DMS 273 (cell line): ENCODE measurements around the gene OR2S2.
"Not testable (repeated sequence)": the region's sequence is repeated elsewhere in the genome, so short reads cannot be mapped to it uniquely, and the experiment has no call there.

Experiments used
- DNase-seq: peaks from one replicate; lab custom pipeline; 2025; ENCODE audit not compliant: unreplicated experiment; lab: John Stamatoyannopoulos, UW

The OR2S2 gene, protein sequence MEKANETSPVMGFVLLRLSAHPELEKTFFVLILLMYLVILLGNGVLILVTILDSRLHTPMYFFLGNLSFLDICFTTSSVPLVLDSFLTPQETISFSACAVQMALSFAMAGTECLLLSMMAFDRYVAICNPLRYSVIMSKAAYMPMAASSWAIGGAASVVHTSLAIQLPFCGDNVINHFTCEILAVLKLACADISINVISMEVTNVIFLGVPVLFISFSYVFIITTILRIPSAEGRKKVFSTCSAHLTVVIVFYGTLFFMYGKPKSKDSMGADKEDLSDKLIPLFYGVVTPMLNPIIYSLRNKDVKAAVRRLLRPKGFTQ

DNA sequence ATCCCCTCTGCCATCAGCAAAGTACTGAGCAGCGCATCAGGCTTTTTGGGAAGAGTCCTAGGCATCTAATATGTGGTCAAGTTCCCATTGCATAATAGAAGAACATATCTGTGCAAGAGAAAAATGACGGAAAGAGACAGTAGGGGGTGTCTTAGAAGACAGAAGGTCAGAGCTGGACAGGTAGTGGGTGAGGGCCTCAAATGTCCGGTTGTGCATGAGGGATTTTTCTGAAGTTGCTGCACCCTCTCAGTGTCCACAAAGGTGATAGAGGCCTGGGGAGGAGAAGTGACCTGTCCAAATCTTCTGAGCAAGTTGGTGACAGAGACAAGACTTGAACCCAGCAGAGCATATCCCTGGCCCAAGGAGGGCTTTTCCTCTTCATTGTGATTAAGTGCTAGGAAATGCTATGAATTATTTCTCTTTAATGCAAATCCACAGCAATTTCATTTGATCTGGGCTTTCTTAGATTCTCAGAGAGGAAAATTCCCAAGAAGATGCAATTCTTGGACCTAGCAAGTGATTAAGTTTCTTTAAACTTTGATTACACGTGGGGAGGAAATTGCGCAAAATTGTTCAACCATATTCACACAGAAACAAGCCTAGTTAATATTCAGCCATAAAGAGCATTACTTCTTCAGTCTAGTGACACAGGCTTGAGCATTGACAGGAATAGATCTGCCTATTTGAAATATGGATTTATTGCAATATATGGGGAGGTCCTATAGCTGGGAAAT lies at the start of gene OR2S2:
Gene OR2S2 (minus strand): TSS at position 51 of the 734 bp plus-strand sequence. CDS start 56 bp downstream, outside the sequence.
- no peak for DNase-seq

DNA sequence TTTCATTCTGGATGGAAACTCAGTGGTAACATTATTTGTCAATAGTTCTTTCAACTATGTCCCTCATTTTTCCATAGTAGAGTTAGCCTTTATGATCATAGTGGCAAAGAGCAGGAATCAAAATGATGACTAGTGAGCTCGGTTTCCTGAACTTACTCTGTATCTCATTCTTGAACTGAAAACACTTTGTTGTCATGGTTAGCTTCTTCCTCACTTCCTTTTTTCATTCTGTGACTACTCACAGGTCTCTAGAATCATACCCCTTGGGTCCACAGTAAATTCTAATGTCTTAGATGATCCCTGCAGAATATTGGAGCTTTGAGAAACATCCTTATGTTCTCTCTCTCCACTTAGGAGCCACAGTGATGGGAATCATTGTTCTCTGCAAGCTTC lies 49.4 kb upstream of the OR2S2 start:
- no peak for DNase-seq

DNA sequence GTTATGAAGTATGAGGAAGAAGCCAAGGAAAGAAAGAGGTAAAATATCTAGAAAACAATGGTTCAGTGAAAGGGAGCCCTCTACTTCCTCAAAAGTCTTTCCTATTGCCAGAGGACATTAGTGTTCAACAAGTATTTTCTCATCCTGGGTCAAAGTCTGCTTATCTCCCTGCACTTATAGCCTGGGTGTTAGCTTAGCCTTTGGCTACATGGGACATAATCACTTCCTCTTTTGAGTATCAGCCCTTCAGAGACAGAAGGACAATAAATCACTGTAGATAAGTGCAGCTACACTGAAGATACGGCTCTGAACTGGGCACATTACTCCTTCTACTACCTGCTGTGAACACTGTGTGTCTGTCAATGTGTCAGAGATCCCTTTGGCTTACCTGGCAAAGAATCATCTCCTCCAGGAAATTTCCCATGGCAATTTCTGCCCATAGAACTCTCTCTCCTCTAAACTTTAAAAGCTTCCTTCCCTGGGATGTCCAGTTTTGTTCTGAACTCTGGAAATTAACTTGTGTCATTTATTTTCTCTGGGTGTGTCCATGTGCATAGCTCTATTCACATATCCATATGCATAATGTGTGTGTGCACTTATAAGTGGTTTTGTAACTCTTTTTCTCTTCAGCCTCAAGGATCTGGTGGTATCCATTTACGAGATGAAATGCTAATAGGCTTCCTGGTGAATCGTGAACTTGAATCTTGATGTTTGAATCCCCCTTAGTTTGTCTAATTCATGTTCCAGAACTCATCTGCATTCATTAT lies 48.8 kb upstream of the OR2S2 start:
- DNase-seq = no peak

DNA sequence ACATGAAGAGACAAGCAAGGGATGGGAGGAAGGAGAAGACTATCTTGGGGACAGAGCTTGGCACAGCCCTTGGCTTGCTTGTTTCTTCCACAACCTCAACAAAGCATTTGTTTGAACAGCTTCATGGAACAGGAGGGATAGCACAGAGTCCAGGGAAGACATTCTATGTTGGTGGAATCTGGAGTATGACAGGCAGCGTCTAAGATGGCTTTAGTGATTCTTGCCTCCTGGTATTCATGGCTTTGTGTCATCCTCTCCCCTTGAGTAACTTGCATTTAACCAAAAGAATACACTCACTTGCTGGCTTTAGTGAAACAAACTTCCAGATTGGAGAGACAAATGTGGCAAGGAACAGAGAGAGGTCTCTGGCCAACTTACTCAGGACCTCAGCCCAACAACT lies 47.9 kb upstream of the OR2S2 start:
- DNase-seq = no peak

DNA sequence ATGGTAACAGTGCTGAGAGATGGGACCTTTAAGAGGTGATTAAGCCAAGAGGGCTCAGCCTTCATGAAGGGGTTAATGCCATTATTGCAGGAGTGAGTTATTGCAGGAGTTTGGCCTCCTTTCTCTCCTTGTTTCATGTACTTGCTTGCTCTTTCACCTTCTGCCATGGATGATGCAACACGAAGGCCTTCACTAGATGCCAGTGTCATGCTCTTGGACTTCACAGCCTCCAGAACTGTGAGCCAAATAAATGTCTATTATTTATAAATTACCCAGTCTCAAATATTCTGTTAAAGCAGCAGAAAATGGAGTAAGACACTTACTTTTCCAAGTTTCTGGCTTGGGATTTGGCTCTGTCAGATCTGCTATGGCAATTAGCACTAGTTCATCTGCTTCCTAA lies 40.4 kb upstream of the OR2S2 start:
- no peak for DNase-seq

DNA sequence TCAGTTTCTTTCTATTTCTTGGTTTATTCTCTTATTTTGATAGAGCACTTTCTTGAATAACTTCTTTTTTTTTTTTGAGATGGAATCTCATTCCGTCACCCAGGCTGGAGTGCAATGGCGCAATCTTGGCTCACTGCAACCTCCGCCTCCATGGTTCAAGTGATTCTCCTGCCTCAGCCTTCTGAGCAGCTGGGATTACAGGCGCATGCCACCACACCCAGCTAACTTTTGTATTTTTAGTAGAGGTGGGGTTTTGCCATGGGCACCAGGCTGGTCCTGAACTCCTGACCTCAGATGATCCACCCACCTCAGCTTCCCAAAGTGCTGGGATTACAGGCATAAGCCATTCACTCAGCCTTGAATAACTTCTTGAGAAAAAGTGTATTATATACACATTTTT lies 39.1 kb upstream of the OR2S2 start:
- not testable (repeated sequence) for DNase-seq

DNA sequence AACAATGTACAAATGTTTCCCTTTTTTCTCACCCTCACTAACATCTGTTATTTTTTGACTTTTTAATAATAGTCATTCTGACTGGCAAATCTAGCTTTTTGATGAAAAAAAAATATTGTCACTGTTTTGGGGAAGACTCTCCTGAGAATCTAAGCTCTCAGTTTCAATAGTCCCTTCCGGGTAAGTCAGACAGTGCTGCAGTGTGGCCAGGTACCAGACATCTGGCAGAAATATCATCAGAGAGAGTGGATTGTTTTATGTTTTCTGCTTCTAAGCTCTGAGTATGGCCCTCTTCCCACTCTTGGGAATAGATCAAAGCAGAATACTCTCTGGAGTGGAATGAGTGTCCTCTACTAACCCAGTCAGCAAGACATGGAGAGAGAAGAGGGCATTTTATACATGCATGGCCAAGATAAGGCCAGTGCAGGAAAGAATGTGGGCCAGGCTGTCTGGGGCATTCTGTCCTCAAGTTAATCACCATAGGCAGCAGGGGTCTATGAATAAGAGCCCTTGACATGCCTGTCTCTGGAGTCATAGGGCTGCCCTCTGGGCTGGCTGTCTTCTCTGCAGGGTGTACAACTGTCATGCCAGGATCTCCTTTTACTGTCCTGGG lies 38.5 kb upstream of the OR2S2 start:
- DNase-seq = no peak

DNA sequence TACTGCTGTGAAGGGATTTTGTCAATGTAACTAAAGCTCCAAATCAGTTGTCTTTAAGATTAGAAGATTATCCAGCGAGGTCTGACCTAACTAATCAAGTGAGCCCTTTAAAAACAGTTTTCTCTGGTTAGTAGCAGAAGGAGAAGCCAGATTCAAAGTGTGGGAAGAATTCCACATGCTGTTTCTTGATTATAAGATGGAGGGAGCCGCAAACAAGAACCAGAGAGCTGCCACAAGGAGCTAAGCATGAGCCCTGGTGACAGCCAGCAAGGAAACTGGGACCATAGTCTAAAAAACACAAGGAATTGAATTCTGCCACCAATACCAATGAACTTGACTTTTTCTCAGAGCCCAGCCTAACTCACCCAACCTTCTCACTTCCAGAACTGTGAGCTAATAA lies 37.0 kb upstream of the OR2S2 start:
- DNase-seq = no peak

DNA sequence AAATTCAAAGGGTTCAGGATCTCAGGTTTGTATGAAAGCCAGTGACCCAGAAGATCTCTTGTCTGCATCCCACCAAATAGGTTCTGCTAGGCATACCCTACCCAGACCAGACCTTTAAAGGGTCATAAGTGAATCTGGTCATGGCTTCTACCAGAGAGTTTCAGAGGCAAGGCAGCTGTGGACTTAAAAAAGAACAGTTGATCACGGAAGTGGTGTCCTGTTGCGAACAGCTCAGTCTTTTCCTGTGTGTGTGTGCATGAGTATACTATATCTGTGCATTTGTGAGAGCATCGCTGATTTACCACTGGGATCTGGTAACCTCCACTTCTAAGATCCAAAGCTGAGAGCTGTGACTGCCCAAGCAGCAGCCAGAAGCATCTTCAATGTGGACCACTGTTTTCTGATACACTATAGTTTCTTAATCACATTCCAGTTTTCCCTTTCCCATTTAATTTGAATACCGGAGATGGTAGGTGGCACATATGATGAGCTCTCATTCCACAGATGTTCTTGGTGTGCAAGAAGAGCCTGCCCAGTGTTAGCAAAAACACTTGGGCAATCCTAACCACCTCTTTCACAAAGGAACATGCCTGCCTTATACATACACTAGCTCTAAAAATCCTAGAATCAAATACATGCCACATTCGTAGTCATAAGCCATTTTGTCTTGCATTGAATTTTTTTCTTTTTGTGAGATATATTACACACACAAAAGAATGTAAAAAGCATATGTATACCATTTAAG lies 36.2 kb upstream of the OR2S2 start:
- DNase-seq = no peak

DNA sequence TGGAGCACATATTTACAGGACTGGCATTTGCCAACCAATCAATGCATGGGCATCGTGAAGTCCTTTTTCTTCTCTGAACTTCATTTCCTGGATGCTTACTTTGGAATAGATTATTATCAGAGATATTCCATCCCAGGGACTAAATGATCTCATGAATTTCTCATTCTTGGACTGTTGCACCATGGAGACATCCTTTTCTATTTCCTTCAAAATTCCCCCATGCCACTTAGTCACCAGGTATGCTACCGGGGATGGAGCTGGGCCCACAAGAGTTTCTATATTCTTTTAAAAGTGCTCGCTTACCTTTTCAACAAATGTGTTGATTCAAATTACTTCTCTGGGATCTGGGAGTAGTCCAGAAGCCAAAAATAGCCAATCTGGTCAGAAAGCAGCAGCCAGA lies 35.2 kb upstream of the OR2S2 start:
- DNase-seq = not testable (repeated sequence)

DNA sequence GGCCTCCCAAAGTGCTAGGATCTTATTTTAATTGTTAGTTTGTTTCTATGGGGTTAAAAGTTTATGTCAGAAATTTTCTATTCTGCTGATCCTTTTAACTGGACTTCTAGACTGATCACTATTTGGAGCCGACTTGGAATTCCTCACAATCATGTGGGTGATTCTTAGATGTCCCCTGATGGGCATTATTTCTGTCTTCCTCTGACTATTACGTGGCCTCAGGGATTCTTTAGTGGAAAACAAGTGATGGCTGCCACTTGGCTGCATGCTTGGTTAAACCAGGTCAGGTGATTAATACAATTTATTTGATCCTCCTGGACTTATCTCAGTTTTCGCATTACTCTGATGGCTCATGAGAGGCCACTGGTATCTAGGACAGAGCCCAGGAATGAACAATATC lies 32.2 kb upstream of the OR2S2 start:
- no peak for DNase-seq

DNA sequence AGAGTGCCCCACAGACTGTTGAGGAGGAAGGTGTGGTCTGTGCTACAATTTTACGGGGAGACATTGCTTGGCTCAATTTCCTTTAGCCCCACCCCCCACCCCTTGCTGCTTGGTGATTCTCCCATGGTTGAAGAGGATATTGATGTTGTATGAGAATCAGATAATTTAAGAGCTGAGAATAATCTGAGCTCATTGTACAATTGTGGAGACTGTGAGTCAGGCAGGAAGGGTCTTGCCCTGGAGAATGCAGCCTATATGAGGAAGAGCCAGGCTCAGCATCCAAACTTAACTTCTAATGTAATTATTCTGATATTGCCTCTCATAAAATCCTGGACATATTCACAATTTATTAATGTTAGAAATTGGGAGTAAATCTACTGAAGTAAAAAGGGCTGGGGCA lies 26.1 kb upstream of the OR2S2 start:
- DNase-seq = no peak

DNA sequence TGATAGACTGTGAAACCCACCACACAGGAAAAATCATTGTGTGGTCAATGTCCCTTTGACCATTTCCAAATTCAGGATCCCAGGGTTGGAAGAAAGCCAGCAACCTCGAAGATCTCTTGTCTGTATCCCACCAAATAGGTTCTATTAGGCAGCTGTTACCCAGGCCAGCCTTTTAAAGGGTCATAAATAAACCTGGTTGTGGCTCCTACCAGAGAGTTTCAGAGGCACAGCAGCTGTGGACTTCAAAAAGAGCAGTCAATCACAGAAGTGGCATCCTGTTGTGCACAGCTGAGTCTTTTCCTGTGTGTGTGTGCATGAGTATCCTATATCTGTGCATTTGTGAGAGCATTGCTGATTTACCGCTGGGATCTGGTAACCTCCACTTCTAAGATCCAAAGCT lies 23.7 kb upstream of the OR2S2 start:
- no peak for DNase-seq

DNA sequence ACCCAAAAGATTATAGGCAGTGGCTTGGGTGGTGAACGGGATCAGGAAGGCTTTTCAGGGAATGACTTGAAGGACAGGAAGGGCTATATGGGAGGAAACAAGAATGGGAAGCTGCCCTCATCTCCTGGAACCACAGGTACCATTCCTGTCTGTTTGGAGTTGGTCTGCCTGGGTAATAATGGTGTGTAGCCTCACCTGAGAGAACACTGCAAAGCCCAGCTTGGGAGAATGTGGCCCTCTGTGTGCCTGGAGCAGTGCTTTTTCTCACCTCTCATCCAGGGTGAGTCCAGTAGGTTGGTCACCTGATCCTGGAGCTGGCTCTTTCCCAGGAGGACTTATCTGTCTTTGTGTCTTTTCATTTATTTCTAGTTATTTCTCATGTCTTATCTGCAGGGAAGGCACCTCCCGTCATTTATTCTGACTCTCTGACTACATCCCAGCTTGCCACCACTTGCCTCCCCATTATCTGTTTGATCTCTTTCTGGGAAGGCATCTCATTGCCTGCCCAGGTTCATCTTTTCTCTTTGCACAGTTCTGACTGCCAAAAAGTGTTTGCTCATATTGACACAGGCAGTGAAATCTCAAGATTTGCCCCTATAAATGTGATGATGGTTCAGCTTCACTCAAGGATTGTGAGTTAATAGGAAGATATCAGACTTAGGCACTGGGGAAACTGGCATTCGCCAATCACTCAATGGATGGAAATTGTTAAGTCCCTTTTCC lies 22.5 kb upstream of the OR2S2 start:
- DNase-seq = no peak

DNA sequence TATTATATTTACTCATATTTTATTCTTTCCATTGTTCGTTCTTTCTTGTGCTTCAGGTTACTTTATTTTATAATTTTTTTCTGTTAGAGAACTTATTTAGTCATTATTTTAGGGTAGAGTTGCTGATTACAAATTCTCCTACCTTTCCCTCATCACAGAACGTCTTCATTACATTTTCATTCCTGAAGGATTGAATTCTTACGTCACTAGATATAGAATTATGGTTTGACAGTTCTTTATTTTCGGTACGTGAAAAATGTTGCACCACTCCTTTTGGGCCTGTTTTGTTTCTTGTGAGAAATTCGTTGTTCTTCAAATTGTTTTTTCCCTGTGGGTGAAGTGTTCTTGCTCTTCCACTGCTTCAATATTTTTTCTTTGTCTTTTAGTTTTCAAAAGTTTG lies 20.8 kb upstream of the OR2S2 start:
- no peak for DNase-seq

DNA sequence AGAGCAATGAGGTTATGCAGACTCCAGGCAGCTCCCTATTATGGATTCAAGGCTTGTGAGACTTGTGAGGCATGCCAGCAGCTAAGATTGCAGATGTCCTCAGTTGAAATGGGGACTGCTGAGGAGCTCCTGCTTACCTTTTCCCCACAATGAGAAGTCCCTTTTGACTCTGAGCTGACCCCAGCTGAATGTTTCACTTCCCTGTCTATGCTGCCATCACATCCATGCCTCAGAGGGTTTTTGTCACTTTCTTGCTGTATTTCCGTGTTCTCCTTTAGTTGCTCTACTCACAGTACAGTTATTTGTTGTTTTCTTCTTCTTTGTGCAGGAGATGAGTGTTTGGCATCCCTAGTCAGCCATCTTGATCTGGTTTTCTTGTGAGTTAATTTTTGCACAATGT lies 18.8 kb upstream of the OR2S2 start:
- no peak for DNase-seq

DNA sequence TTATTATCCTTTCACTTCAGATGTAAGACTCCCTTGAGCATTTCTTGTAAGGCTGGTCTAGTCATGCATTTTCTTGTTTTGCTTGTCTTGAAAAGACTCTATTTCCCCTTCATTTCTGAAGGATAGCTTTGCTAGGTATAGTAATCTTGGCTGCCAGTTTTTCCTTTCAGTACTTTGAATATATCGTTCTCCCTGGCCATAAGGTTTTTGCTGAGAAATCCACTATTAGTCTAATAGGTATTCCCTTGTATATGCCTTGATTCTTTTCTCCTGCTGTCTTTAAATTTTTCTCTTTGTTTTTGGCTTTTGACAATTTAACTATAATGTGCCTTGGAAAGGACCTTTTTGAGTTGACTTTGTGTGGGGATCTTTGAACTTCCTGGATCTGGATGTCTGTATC lies 16.8 kb upstream of the OR2S2 start:
- no peak for DNase-seq

DNA sequence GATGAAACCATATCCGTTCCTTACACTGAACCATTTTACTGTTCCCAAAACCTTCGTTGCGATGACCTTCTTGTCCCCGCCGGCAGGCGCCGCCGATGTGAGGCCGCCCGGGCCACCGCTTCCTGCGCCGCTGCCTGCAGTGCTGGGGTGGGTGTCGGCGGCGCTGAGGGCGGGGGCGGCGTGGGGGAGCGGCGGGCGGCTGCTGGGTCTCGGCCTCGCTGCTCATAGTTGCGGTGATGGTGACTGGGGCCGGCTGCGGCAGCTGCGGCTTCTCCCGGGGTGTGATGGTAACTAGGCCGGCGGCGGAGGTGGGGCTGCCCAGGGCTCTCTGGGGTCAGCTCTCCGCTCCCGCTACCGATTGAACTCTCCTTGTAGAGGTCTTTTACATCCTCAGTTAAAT lies 14.1 kb upstream of the OR2S2 start:
- DNase-seq = no peak

DNA sequence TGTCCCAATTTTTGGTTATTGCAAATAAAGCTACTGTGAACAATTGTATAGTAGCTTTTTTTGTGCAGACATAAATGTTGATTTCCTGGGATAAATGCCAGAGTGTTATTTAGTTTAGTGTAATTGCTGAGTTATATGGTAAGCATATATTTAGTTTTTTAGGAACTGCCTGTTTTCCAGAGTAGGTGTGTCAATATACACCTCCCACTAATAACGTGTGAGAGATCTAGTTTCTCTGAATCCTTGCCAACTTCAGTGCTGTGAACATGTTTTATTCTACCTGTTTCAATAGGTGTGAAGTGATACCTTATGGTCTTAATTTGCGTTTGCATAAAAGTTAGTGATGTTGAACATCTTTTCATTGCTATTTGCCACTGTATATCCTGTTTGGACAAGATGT lies 9.1 kb upstream of the OR2S2 start:
- DNase-seq = no peak

DNA sequence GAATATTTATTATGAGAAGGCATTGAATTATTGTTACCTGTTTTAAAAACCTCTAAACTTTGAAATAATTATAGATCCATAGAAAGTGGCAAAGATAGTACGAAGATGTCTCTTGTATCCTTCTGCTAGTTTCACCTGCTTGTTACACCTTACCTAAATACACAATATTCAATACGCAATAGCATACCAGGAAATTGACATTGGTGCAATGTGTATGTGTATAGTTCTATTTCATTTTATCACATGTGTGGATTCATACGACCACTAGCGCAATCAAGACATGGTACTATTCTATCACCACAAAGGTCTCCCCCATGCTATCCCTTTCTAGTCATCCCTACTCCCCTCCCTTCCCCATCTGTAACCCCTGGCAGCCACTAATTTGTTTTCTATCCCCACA lies 8.5 kb upstream of the OR2S2 start:
- no peak for DNase-seq
